PFSK-1 (cell line): ENCODE results near the gene KCNC3.

Experiments
- POLR2AphosphoS5 ChIP-seq: IDR thresholded peaks from 2 replicates; pipeline ENCODE4 v1.6.1; 2012; ENCODE audit warnings: low read depth, mild to moderate bottlenecking, control low read depth, low read length, moderate library complexity
- TF ChIP-seq, protein P1 (sequence below), 2 experiments: IDR thresholded peaks; 2 replicates each; pipeline versions ENCODE4 v1.6.1 to v1.8.0; 2011 to 2012; ENCODE audit warnings: low read depth in 2 of 2, low read length in 2 of 2, control low read depth in 1 of 2, inconsistent platforms in 1 of 2, mild to moderate bottlenecking in 1 of 2, moderate library complexity in 1 of 2; ENCODE audit not compliant: insufficient read depth in 1 of 2

DNA sequence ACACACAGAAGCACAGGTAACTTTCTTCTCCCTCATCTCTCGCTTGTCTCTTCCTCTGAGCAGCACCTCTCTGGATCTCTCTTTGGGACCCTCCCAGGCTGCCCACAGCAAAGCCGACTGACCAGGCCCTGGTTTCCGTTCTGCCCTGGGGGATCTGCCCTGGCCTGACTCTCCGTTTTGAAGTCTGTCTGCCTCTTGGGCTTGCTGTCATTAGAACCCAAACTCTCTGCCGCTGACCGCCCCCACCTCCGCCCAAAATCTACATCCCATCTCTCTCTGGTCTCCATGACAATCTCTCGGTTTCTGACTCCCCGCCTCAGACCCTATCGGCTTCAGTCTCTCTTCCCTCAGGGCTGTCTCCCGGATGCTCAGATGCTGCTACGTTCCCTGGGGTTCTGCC lies 6.9 kb downstream of the KCNC3 start:
- TF ChIP-seq, protein P1, sequence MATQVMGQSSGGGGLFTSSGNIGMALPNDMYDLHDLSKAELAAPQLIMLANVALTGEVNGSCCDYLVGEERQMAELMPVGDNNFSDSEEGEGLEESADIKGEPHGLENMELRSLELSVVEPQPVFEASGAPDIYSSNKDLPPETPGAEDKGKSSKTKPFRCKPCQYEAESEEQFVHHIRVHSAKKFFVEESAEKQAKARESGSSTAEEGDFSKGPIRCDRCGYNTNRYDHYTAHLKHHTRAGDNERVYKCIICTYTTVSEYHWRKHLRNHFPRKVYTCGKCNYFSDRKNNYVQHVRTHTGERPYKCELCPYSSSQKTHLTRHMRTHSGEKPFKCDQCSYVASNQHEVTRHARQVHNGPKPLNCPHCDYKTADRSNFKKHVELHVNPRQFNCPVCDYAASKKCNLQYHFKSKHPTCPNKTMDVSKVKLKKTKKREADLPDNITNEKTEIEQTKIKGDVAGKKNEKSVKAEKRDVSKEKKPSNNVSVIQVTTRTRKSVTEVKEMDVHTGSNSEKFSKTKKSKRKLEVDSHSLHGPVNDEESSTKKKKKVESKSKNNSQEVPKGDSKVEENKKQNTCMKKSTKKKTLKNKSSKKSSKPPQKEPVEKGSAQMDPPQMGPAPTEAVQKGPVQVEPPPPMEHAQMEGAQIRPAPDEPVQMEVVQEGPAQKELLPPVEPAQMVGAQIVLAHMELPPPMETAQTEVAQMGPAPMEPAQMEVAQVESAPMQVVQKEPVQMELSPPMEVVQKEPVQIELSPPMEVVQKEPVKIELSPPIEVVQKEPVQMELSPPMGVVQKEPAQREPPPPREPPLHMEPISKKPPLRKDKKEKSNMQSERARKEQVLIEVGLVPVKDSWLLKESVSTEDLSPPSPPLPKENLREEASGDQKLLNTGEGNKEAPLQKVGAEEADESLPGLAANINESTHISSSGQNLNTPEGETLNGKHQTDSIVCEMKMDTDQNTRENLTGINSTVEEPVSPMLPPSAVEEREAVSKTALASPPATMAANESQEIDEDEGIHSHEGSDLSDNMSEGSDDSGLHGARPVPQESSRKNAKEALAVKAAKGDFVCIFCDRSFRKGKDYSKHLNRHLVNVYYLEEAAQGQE (IDR thresholded peaks at IDR 0.05; ENCODE audit: insufficient read depth in 1 of 2, low read depth in 2 of 2, low read length in 2 of 2) = no peak
- TF ChIP-seq POLR2AphosphoS5 = no peak
